Mucosa of descending colon (tissue), 3 donors: ENCODE measurements around the gene GRIN2A. TPM values are rescaled to one million over a fixed set of nuclear protein-coding genes. Genes with fewer than 3 reads are reported as not detected.
A peak's percentile ranks its signal among the peaks of the same experiment; 100 is the strongest.

Source experiments
- ATAC-seq: fragments of 200-7000 bp; cut with Tn5 transposase; one replicate; pipeline ENCODE4 v1.9.1; 2020; ENCODE audit warnings: mild to moderate bottlenecking, moderate library complexity
- DNase-seq, 3 donors: peaks; one replicate each; pipeline ENCODE4 v3.0.0-alpha.2; 2020
- H3K36me3 ChIP-seq: fragments of 200-600 bp; one replicate; pipeline ENCODE4 v1.8.0; 2021; ENCODE audit warnings: low read depth, mild to moderate bottlenecking
- H3K4me1 ChIP-seq: fragments of 200-600 bp; one replicate; pipeline ENCODE4 v1.8.0; 2021; ENCODE audit warnings: low read depth, mild to moderate bottlenecking
- H3K4me3 ChIP-seq: fragments of 200-600 bp; one replicate; pipeline ENCODE4 v1.8.0; 2021; ENCODE audit warnings: mild to moderate bottlenecking
- H3K9me3 ChIP-seq: fragments of 200-600 bp; one replicate; pipeline ENCODE4 v1.8.0; 2021; ENCODE audit warnings: mild to moderate bottlenecking
- CTCF ChIP-seq: fragments of 200-600 bp; IDR thresholded peaks from one replicate; pipeline ENCODE4 v1.8.0; 2022; ENCODE audit warnings: antibody characterized with exemption, mild to moderate bottlenecking
- intact Hi-C, 2 donors: fragments of 100-400 bp; cut with DNase I in 1 of 2; cut with micrococcal nuclease in 1 of 2; formaldehyde crosslinking; loops; one replicate each; pipeline versions ENCODE4 v1.11.0 to v1.11.1; 2022; cut with DNase I, micrococcal nuclease
- total RNA-seq, 3 donors: library from RNA; stranded (reverse); fragmentation: NEBNext Ultra II Directional in 2 of 3; extraction: Animal tissue kit (Norgen Biotek cat#: 25700) in 2 of 3; gene quantifications; one replicate each; pipeline versions ENCODE4 v1.2.1 to v1.2.4, GENCODE V29; 2021 to 2023
- donor health status: DM: no; HTN: no; CAD: no; lungs with moderate emphysema.
- donor health status: DM: no; HTN: no; CAD: no.
- donor health status: DM: no; HTN: yes; CAD: no.

The GRIN2A gene
- total RNA-seq, 3 donors from 2014 or later, result 0.39 to 0.57 (median 0.49) TPM

DNA sequence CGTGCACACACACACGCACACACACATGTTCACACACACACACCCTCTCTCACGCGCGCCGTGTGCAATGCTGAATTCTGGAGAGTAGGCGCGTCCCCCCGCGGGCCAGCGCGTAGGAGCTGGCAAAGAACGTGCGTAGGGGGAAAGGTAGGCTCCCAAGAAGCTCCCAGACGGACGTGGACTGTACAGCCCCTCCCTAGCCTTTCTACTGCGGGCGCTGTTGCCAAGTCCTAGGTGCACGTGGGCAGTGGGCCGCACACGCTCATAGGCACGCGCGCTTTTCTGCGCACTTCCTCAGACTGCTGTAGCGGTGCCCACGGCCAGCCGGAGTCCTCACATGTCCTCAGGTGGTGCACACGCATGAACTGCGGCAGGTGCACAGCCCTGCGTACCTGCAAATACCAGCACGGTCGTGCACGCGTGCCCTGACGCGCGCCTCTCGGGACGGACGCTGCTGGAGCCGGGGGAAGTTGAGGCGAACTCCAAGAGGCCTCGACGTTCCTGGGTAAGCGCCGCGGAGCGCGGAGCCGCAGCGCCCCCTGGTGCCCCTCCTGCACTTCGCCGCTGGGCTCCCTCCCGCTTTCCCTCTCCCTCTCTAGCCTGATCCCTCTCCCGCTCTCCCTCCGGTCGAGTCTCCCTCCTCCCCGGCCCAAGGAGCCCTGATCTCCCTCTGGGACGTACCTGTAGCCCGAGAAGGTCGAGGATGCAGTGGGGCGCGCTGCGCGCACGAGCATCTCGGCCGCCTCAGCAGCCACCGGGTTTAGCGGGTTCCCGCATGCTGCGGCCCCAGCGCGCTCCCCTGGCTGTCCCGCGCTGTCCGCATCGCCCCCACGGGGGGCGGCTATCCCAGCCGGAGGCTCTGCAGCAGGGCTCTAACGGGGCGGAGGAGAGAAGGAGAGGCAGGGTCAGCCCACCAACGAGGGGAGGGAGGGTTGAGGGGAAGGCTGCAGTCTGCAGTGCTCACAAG, 749 bp downstream of the GRIN2A start:
- DNase-seq, result peak; percentile 56 to 72 (median 60)
- intact Hi-C loops, result no loop called here
- Histone ChIP-seq H3K4me1 (peaks cover 4% of the 10 kb centered on the region), H3K9me3 (no peaks in the 10 kb centered on the region), H3K36me3 (no peaks in the 10 kb centered on the region), H3K4me3 (no peak overlapping the region)
- TF ChIP-seq CTCF, result peak; percentile 82
- peak; percentile 92 for ATAC-seq

- Histone ChIP-seq H3K9me3 (no peaks in the 10 kb centered on the region), H3K36me3 (no peaks in the 10 kb centered on the region), H3K4me1 (peaks cover 4% of the 10 kb centered on the region), H3K4me3 (no peak overlapping the region)
- intact Hi-C loops, result no loop called here
- DNase-seq (peak in 2 of 3 donors; percentile 35 to 39), ATAC-seq (peak; percentile 20)
- no peak for TF ChIP-seq CTCF
Observed at GRCh38 chr16:10180771-10181163, 1.5 kb downstream of the GRIN2A start.

DNA sequence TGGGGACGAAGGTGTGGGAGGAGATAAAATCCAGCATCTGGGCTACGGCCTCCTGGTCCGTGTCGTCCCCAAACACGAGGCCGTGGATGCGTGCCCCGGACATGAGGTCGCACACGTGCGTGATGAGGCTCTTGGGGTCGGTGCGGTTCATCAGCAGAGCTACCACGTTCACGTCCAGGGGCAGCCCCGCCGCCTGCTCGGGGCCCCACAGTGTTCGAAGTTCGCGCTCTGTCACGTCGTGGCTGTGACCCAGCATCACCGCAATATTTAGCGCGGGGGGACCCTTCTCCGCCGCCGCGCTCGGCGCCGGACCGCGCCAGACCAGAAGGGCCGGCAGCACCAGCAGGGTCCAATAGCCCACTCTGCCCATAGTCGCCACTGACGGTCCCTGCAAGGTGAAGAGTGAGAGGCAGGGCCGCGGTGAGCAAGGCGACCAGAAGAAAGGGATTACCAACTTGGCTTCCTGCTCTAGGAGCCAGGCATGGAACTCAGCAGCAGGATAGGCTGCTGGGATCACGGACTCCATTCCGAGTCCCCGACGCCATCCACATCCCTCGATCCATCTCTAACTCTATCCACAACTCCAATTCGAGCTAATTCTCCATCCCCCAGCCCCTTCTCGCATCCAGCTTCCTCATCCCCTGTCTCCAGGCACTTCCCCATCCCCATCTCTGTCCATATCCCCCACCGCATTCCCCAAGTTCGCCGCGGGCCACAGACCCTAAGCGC, 2.0 kb downstream of the GRIN2A start:
- no peak overlapping the region for H3K4me3 ChIP-seq
- H3K36me3 ChIP-seq, result no peaks in the 10 kb centered on the region
- intact Hi-C loops, result no loop called here
- no peak for DNase-seq
- H3K9me3 ChIP-seq, result no peaks in the 10 kb centered on the region
- ATAC-seq, result no peak
- TF ChIP-seq CTCF, result no peak
- peaks cover 4% of the 10 kb centered on the region for H3K4me1 ChIP-seq

- Histone ChIP-seq H3K4me1 (peaks cover 4% of the 10 kb centered on the region), H3K4me3 (no peak overlapping the region), H3K36me3 (no peaks in the 10 kb centered on the region), H3K9me3 (no peaks in the 10 kb centered on the region)
- DNase-seq, result no peak
- TF ChIP-seq CTCF, result no peak
- ATAC-seq, result no peak
- intact Hi-C loops, result no loop called here
Observed at GRCh38 chr16:10178526-10178925, 3.7 kb downstream of the GRIN2A start.

- ATAC-seq (no peak), DNase-seq (no peak)
- intact Hi-C loops, result no loop called here
- Histone ChIP-seq H3K4me3 (no peak overlapping the region), H3K4me1 (peaks cover 4% of the 10 kb centered on the region), H3K36me3 (no peaks in the 10 kb centered on the region), H3K9me3 (no peaks in the 10 kb centered on the region)
- no peak for TF ChIP-seq CTCF
Observed at GRCh38 chr16:10178080-10178479, 4.1 kb downstream of the GRIN2A start.
